KOPT-K1 (cell line): Measurements from ENCODE around the gene ZBTB43.
A peak's percentile ranks its signal among the peaks of the same experiment; 100 is the strongest.
"Not testable (repeated sequence)": the region's sequence is repeated elsewhere in the genome, so short reads cannot be mapped to it uniquely, and the experiment has no call there.

Experiments
- H3K27ac ChIP-seq: fragments of 200-600 bp; sonication (generic); 2 replicates; pipeline ENCODE4 v1.5.1; 2016; ENCODE audit warnings: antibody characterized with exemption, mild to moderate bottlenecking, low read depth, low read length; ENCODE audit not compliant: poor library complexity, severe bottlenecking
- H3K36me3 ChIP-seq: fragments of 200-600 bp; sonication (generic); 2 replicates; pipeline ENCODE4 v1.5.1; 2017; ENCODE audit warnings: antibody characterized with exemption, mild to moderate bottlenecking, low read length, moderate library complexity; ENCODE audit not compliant: insufficient read depth
- H3K9me3 ChIP-seq: fragments of 200-600 bp; sonication (generic); 2 replicates; pipeline ENCODE4 v1.5.1; 2017; ENCODE audit warnings: antibody characterized with exemption, low read length, mild to moderate bottlenecking; ENCODE audit not compliant: insufficient read depth, poor library complexity, severe bottlenecking

Gene ZBTB43

DNA sequence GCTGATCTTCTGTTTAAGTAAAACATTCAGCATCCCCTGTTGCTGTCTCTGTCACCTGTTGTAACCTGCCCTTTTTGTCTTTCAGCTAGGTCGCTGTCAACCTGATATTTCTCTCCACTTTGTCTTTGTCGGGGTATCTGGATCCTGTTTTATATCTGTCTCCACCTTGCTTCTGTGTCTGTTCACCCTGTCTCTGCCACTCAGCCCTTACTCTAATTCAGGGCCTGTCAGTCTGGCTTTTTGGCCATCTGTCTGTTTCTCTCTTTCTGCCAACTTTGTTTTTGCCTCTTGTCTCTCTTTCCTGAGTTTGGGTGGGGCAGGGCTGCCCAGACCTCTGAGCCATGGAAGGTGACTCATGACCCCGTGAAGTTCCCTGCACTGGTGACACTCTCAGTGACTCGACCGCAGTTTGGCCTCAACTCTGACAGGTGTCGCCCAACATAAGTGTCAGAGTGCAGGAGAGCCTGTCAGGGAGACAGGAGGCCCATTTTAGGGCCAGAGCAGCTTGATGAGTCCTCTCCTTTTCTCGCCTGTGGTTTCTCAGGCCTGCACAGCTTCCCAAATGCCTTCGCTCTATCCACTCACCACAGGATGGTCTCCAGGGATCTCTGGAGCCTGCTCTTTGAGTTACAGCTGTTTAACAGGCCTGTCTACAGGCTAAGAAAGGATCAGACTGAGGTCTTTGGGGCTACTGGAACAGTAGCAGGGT lies 868 bp downstream of the ZBTB43 start:
- H3K9me3 ChIP-seq: no peaks in the 10 kb centered on the region
- peak overlapping the region; percentile 74 for H3K27ac ChIP-seq
- peaks cover 14% of the 10 kb centered on the region for H3K36me3 ChIP-seq

DNA sequence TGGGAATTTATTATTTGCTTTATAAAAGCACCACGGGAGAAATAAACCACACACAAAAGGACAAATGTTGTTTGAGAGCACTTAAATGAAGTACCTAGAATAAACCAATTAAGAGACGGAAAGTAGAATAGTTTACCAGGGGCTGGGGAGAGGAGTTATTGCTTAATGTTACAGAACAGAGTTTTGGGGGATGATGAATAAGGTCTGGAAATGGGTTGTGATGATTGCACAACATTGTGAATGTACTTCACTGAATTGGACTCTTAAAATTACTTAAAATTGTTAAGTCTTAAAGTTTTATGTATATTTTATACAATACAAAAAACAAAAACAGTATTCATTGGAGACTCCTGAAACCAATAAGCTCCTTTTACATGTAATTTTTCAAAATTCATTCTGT lies 1.5 kb downstream of the ZBTB43 start:
- no peak overlapping the region for H3K27ac ChIP-seq
- peaks cover 14% of the 10 kb centered on the region for H3K36me3 ChIP-seq
- no peaks in the 10 kb centered on the region for H3K9me3 ChIP-seq

DNA sequence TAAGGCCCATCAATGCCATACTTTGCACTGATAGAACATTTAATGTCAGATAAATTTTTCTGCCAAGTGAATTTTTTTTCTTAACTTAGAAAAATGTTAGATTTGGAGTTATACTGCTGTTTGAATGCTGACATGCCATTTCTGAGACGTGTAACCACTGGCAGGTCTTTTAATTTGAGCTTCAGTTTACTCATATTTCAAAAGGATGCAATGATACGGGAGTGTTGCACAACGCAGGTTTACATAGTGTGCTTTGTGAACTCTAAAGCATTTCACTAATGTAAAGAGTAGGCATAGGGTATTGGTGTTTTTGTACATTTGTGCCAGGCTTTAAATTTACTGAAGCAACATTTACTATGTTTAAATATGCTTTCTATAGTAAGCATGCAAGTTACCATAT lies 4.2 kb downstream of the ZBTB43 start:
- Histone ChIP-seq H3K9me3 (peaks cover 2% of the 10 kb centered on the region), H3K36me3 (peaks cover 39% of the 10 kb centered on the region), H3K27ac (no peak overlapping the region)

GRCh38 chr9:126810221-126810620 lies 5.4 kb downstream of the ZBTB43 start:
- not testable (repeated sequence) for H3K27ac ChIP-seq
- Histone ChIP-seq H3K9me3 (peaks cover 12% of the 10 kb centered on the region), H3K36me3 (peaks cover 48% of the 10 kb centered on the region)

DNA sequence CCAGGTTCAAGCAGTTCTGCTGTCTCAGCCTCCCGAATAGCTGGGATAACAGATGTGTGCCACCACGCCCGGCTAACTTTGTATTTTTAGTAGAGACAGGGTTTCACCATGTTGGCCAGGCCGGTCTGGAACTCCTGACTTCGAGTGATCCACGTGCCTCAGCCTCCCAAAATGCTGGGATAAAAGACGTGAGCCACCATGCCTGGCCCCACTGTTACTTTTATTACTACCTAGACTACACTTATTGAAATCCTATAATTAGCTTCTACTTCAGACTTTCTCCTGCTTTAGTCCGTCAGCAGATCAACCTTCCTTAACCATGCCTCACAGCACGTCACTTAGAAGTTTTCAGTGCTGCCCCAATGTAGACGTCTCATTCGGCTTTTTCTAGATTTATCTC lies 8.2 kb downstream of the ZBTB43 start:
- Histone ChIP-seq H3K9me3 (peaks cover 26% of the 10 kb centered on the region), H3K36me3 (peaks cover 64% of the 10 kb centered on the region), H3K27ac (no peak overlapping the region)

DNA sequence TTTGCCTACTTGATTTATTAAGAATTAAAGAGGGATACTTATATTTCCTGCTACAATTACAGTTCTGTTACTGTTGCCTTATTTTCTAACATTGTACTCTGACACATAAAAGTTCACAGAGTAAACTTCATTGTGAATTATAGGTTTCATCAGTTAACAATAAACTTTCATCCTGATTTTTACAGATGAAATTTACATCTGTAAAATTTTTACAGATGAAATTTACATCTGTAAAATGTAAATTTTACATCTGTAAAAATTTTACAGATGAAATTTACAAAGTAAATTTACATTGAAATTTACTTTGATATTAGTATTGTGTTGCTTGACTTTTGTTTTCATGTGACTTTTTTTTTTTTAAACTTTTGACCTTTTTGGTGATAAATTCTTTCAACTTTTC lies 9.3 kb downstream of the ZBTB43 start:
- Histone ChIP-seq H3K36me3 (peaks cover 72% of the 10 kb centered on the region), H3K27ac (no peak overlapping the region)

DNA sequence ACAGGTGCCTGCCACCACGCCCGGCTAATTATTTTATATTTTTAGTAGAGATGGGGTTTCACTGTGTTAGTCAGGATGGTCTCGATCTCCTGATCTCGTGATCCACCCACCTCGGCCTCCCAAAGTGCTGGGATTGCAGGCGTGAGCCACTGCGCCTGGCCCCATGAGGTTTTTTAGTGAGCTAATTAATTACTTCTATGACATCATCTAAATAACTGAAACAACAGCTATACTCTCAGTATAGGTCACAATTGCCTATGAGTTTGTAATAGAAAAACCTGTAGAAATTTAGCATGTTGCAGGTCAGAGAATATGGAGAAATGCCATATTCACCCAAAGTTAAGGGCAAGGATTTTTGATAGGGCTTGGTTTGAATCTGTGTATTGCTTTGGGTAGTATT lies 12.8 kb downstream of the ZBTB43 start:
- Histone ChIP-seq H3K36me3 (peaks cover 66% of the 10 kb centered on the region), H3K9me3 (peaks cover 51% of the 10 kb centered on the region)
- not testable (repeated sequence) for H3K27ac ChIP-seq

More for the DNA sequence above, 9.3 kb downstream of the ZBTB43 start:
- H3K9me3 ChIP-seq: peaks cover 36% of the 10 kb centered on the region

- H3K27ac ChIP-seq: no peak overlapping the region
- H3K36me3 ChIP-seq: peaks cover 57% of the 10 kb centered on the region
- peaks cover 51% of the 10 kb centered on the region for H3K9me3 ChIP-seq
These were observed 13.6 kb downstream of the ZBTB43 start for GRCh38 chr9:126818482-126818881.

GRCh38 chr9:126819482-126819881 lies 14.6 kb downstream of the ZBTB43 start:
- Histone ChIP-seq H3K27ac (no peak overlapping the region), H3K36me3 (peaks cover 47% of the 10 kb centered on the region), H3K9me3 (peaks cover 44% of the 10 kb centered on the region)

GRCh38 chr9:126822278-126822677 lies 17.4 kb downstream of the ZBTB43 start:
- H3K36me3 ChIP-seq: peaks cover 38% of the 10 kb centered on the region
- H3K9me3 ChIP-seq: peaks cover 30% of the 10 kb centered on the region
- no peak overlapping the region for H3K27ac ChIP-seq

DNA sequence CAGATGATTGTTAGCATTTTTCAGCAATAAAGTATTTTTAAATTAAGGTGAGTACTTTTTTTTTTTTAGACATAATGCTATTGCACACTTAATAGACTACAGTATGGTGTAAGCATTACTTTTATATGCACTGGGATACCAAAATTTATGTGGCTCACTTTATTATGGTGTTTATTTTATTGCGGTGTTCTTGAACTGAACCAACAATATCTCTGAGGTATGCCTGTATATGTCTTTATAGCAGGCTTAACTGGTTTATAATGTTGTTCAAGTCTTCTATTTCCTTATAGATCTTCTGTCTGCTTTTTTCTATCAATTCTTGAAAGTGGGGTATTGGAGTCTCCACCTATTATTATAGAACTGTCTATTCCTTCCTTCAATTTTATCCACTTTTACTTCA lies 18.0 kb downstream of the ZBTB43 start:
- H3K27ac ChIP-seq: no peak overlapping the region
- peaks cover 27% of the 10 kb centered on the region for H3K9me3 ChIP-seq
- H3K36me3 ChIP-seq: peaks cover 36% of the 10 kb centered on the region

GRCh38 chr9:126824052-126824451 lies 19.2 kb downstream of the ZBTB43 start:
- not testable (repeated sequence) for H3K27ac ChIP-seq
- H3K9me3 ChIP-seq: peaks cover 15% of the 10 kb centered on the region
- H3K36me3 ChIP-seq: peaks cover 24% of the 10 kb centered on the region

GRCh38 chr9:126827227-126827626 lies 22.4 kb downstream of the ZBTB43 start:
- no peaks in the 10 kb centered on the region for H3K9me3 ChIP-seq
- no peak overlapping the region for H3K27ac ChIP-seq
- H3K36me3 ChIP-seq: peaks cover 10% of the 10 kb centered on the region

GRCh38 chr9:126829035-126829434 lies 24.2 kb downstream of the ZBTB43 start:
- H3K36me3 ChIP-seq: peaks cover 28% of the 10 kb centered on the region
- H3K27ac ChIP-seq: no peak overlapping the region
- no peaks in the 10 kb centered on the region for H3K9me3 ChIP-seq

DNA sequence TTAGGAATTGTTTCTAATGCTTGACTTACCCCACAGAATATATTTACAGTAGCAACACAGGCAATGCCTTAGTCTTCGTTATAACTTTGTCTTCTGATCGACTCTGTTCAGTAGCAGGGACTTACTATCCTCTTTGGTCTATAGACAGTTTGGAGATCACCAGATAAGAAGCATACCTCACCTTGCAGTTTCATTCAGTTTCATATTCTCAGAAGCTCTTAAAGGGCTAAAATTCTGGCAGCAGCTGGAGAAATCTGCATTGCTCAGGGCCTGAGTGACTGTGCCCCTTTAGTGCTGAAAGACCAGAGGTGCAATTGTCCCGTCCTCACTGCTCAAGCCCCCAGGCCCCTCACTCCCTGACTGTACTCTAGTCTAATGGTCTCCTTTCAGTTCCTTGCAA lies 26.0 kb downstream of the ZBTB43 start:
- Histone ChIP-seq H3K36me3 (peaks cover 40% of the 10 kb centered on the region), H3K27ac (peak overlapping the region; percentile 34), H3K9me3 (no peaks in the 10 kb centered on the region)

DNA sequence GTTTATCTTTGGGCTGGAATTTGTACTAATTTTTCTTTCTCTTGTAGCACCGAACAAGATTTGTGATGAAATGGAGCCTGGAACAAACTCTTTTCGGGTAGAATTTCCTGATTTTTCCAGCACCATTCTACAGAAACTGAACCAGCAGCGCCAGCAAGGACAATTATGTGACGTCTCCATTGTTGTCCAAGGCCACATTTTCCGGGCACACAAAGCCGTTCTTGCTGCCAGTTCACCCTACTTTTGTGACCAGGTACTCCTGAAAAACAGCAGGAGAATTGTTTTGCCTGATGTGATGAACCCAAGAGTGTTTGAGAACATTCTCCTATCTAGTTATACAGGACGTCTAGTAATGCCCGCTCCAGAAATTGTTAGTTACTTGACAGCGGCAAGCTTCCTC lies 27.6 kb downstream of the ZBTB43 start:
- no peaks in the 10 kb centered on the region for H3K9me3 ChIP-seq
- H3K27ac ChIP-seq: no peak overlapping the region
- peaks cover 43% of the 10 kb centered on the region for H3K36me3 ChIP-seq
